Stimulated activated CD4-positive, alpha-beta T cell treated with anti-CD3 and anti-CD28 coated beads, Interleukin-1b, Interleukin-23, amount 100 ng/mL, for 24 hours (primary cell): ENCODE results near the gene DAB2IP.

Source experiments
- DNase-seq, 4 experiments: peaks; one replicate each; pipeline ENCODE4 v3.0.0-alpha.2; 2020; ENCODE audit warnings: low read depth in 4 of 4, low spot score in 1 of 4

The DAB2IP gene

DNA sequence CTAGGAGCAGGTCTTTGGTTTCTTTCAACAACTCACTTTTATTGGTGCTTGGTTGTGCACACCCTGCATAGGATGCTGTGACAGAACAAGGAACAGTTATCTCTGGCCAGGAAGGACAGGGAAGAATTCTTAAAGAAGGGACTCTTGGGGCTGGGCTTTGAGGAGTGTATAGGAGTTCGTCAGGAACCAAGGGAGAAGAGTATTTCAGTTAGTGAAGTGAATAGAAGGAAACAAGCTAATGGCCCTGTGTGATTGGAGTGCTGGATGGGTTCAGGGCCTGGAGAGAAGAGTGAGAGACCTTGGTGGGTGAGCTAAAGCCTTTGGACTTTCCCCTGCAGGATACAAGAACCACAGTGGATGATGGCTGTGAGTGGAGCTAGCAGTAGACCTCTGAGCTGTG is 32.2 kb downstream of the DAB2IP start:
- no peak for DNase-seq

DNA sequence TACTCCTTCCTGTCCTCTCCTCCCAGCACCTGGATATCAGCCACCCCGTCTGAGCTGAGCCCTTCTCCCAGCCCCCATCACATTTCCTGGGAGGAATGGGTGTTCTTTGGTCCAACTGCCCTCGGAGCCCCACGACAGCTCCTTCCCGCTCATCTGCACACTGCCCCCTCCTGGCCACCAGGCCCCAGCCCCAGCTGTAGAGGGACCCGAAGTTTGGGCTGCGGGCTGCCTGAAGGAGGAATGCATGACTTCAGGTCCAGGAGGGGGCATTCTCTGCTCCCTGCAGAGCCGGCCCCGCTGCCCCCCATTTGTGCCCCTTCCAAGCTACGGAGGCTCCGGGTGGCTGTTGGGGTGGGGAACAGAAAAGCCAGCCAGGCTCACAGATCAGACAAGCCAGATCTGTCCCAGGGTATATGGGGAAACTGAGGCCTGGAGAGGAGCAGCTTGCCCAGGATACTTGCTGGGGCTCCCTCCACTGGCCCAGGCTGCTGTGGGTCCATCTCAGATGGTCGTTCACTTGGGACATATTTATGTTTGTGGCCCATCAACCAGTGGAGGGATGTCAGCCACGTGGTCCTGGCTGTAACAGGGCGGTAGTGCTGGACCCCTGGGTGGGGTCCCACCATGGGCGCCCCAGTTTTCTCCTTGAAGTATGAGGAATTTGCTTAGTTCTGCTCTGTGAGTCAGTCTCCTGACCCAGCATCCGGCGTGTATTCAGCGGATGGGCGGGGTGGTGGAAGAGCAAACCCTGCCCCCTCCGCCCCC is 33.1 kb downstream of the DAB2IP start:
- no peak for DNase-seq

DNA sequence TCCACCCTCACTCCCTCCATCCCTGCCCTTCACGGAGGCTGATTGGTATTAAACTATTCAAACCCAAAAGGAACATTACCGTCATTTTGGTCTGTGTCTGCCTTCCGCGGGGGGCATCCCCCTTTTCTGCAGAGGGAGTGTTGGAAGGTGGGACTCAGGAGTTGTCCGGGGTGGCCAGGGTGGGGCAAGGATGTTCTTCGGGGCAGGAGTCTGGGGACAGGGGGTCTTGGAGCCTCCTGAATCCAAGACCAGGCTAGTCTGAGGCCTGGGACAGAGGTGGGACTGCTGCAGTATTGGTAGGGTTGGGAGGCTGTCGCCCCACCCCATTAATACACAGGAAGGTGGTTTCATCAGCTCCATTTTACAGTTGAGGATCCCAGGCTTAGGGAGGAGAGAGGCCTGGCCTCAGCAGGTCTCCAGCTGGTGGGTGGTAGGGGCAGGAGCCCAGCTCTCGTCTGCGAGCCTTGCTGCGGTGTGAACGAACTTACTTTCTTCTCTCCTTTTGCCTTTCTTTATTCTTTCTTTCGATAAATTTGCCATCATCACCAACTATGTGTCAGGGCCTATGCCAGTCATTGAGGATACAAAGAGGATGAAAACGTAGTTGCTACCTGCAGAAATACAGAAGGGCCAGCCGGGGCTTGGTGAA is 33.8 kb downstream of the DAB2IP start:
- no peak for DNase-seq

DNA sequence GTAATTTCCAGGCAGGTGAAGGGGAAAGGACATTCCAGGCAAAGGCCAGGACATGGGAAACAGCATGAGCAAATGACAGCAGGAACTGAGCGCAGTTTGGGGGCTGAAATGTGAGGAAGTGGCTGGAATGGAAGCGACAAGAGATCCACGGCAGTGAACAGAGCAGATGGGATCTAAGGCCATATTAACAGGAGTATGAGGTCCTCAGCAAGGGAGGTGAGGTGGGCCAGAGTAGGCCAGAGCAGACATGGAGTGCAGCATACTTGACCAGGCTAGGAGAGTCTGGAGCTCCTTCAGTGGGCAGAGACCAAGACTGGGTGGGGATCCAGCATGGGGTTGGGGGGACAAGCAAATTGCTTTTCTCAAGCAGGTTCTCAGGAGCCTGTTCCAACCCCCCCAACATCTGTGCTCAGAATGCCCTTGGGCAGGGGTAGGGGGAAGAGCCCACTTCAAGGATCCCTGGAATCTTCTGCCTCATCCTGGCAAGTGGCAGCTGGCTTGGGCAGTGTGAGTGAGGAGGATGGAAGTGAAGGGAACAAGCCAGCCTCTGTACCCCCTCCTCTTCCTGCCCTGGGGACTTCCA is 34.5 kb downstream of the DAB2IP start:
- DNase-seq = no peak

DNA sequence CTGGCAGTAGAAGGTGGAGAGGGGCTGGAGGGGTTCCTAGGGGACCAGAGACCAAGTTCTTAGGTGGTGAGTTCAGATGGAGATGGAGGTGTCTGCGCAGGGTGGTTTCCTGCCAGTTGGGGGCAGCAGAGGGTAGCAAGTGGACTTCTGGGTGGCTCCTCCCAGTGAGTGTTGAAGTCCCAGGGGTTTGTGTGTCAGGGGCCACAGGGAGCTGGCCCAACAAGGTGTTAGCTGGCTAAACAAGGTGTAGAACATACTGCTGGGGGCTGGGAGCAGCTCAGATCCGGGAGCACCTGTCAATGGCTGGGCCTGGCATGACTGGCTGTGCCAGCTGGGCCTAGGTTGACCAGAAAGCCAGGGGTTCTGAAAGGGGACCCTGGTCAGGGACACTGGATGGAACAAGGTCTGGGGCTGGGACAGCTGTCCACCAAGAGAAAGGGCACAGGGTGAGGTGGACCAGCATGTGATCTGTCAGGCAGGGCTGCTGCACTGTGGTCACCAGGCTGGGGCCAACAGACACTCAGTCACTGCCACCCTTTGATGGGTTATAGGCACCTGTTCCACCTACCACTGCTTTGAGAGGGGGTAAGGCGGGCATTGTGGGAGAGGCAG is 35.6 kb downstream of the DAB2IP start:
- DNase-seq = peak in 3 of 4 experiments; percentile 21 to 46 (median 35)

DNA sequence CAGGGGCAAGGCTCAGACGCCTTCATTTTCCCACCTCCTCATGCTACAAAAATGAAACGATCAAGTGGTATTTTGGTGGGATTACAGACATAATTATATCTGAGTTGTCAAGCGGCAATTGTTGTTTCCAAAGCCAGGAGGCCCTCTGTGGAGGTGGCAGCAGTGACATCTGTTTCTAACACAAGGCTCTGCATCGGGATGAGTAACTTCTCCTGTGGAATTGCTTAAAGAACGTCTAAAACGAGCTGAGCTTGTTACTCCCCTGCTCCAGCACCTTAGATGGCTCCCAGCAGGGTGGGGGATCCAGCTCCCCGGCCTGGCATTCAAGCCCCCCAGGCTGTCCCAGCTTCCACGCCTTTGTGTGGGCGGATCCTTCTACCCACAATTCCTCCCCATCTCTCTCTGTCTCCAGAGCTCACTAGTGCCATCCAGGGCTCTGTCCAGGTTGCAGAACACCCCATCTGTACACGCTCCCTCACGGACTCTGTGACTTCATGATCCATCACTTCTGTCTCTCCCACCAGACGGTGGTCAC is 36.8 kb downstream of the DAB2IP start:
- DNase-seq = no peak

DNA sequence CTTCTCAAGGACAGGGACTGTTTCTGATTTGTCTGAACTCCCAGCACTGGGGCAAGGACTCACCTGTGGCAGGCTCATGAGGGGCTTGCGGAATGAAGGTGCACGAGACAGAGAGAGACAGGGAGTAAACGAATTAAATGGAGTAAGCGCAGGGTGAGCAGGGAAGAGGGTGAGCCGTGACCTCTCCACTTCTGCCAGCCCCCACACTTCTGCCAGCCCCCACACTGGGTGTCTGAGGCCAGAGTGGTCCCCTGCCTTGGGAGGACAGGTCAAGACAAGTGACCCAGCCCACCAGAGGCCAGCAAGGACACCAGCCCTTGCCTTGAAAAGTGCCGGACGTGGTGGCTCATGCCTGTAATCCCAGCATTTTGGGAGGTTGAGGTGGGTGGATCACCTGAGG is 37.2 kb downstream of the DAB2IP start:
- no peak for DNase-seq

DNA sequence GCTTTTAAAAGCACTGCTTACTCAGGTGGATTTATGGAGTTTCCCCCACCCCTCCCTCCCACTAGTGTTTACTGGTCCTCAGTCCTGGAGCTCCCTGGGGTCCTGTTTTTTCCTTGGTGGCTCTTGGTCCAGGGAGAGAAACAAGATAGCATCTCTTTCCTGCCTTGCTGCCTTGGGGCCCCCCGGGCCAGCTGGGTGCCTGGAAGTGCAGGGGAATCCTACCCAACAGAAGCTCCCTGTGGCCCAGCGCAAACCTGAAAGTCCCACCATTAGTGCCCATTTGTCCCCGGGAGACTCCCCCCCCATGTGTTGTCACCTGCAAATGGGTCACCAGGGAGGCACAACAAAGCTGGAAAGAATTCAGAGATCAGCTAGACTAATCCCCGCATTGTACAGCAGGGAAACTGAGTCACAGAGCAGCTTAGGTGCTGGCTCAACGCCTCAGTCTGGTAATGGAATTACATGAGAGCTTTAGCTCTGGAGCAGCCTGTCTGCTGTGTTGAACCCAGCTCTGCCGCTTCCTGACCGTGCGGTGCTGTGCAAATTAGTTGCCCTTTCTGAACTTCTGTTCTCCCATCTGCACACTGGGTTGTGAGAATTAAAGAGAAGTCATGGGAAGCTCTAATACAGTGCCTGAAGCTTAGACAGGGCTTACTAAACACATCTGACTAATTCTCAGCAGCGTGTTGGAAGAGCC is 38.2 kb downstream of the DAB2IP start:
- no peak for DNase-seq

DNA sequence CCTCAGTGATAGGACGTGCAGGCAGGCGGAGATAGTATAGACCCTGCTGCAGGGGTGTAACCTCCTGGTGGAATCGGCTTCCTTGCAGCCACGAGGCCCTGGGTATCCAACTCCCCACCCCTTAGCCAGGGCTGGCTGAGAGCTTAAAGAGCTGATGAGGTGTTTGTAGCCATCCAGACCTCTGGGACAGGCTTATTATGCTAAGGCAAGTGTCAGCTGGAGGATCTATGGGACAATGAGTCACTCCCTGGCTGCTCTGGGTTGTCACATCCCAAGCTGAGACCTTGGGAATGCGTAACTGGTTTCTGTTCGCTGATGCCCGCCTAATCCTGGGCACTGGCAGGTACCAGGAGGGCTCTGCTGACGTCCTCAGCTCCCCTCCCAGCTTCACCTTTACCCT is 38.9 kb downstream of the DAB2IP start:
- no peak for DNase-seq

DNA sequence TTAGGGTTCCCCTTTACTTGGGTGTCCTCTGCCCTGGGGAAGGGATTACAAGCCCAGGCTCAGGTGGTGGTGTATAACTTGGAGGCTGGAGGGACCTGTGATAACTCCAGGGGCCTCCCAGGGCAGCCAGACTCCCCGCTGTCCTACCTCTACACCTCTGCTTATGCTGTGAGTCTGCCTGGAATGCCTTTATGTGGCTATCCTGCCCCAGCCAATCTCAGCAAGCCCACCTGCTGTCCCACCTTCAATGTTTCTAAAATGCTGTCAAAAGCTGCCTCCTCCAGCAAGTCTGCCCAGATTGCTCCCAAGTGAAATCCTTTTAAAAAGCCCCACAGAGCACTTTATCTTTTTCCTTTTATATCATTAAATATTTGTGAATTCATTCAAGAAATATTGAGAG is 39.3 kb downstream of the DAB2IP start:
- DNase-seq = no peak

DNA sequence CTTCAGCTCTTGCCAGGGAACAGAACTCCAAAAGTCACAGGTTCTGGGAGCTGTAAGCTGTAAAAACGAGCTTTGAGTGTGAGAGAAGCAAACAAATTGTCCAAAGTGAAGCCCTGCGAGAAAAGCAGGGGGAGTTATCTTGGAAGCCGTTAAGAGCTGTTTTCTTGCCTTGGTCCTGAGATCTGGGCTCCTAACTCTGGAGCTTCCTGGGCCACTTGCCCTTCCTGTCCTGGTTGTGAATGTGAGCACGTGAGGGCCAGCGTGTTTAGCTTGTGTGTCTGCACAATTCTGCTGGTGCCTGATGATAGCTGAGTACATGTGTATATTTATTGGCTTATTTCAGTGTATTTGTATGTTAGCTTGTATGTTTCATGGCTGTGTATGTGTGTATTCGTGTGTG is 40.5 kb downstream of the DAB2IP start:
- DNase-seq = no peak

DNA sequence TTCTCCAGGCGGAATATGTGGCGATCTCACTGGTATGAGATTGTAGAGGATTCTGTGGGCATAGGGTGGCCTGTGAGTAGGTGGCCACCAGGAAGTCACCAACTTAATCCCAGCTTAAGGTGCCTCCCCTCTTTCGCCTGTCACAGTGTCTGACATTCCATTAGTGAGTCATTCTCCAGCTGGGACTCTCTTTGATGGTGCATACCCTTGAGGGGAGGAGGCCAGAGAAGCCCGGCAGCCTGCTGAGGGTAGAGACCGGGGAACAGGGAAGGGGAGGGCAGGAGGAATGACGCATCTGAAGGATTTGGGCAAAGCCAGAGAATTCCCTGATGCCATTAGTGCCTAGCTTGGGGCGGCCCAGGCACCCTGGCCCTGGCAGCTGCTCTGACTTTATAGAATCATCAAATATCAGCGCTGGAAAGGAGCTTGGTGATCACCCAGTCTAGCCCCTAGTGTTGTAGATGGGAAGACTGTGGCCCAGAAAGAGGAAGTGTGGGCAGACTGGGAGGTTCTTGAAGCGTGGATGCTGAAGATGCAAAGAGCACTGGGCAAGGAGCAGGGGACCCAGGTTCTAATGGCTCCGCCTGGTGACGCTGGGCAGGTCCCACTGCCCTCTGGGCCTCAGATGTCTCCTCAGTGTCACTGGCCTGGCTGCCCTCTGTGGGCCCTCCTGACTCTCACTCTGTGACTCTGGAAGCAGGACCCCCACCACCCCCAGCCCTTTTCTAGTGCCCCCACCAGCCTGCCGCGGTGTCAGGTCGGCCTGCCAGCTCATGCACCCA is 41.4 kb downstream of the DAB2IP start:
- no peak for DNase-seq

DNA sequence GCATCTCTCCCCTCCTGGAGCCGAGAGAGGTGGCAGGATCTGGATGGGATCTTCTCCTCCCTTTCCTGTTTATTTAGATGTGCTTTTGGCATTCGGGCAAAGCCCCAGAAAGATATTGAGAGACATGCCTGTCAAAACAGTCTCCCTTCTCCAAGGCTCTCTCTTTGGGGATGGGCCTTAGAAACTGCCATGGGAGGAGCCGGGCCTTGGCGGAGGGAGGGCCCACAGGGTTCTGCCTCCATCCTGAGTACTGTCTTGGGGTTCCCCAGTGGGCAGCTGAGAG is 41.9 kb downstream of the DAB2IP start:
- no peak for DNase-seq

DNA sequence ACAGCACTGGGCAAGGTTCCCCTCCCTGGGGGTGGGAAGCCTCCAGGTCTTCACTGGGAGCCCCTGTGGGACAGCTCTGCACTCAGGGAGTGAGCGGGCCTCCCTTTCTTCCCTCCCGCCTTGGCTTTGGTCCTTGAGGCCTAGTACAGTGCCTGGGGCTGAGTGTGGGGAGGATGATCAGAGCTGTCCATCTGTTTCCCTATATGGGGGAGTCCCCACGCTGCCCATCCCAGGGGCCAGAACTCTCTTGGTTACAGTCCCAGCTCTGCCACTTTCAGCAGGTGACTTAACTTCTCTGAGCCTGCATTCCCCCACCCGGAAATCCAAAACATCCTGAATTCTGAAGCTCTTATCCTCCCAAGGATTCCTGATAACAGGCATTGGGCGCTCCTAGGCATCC is 42.6 kb downstream of the DAB2IP start:
- no peak for DNase-seq

DNA sequence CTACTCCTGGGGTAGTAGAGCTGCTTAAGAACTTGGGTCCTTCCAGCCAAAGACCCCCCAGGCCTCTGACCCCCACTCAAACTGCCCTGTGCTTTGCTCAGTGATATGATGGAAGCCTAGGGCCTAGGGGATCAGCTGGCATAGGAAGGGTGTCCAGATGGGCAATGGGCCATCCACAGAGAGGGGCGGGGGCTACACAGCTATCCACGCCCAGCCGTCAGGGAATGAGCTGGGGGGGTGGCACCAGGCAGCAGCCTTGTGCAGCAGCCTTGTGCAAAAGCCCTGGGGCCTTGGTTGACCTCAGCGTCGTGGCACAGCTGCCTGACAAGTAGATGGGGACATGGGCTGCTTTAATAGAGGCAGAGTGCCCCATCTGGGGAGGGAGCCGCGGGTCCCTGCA is 43.2 kb downstream of the DAB2IP start:
- DNase-seq = no peak

DNA sequence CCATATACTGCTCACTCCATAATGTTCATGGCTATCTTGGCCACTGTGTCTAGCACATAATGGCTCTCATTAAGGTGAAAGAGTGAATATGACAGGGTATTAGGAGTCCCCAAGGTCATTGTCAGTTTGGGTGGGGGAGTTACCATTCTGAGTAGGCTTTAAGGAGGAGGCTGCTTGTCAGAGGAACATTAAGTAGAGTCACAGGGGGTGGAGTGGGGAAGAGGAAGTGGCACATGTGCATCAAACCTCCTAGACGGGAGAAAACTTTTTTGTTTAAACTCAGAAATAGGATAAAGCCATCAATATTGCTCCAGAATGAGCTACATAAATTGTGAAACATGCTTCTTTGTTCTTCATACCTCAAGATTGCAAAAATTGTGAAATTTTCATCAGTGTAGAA is 45.5 kb downstream of the DAB2IP start:
- no peak for DNase-seq

DNA sequence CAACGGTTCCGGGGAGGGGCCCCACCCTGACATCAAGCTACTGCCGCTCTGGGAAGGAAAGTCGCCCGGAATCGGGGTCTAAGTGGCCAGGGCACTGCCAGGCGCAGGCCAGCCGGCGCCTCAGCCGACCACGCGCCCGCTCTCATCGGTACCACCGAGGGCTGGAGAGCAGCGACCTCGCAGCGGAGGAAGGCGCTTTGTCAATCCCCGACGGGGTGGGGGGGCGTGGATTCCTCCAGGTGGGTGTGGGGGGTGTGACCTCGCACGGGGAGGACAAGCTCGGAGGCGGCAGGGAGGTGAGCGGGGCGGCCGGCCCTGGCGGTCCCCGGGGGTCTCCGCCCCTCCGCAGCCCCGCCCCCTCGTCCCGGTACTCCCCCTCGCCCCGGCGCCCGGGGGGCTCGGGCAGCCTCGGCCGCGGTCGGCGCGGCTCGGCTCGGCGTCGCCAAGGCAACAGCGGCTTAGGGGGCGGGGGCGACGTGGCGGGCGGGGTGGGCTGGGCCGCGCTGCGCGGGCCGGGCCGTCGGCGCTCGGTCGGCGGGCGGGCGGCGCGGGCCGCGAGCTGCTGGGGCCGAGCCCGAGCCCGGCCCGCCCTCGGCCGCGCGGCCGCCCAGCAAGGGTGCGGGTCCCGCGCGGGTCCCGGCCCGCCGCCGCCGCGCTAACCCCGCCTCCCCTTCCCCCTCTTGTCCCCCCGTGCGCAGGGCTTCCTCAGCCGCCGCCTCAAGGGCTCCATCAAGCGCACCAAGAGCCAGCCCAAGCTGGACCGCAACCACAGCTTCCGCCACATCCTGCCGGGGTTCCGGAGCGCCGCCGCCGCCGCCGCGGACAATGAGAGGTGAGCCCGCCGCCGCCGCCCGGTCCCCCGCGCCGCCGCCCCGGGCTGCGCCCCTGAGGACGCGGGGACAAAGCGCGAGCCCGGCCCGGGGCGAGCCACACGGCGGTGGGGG is 47.5 kb downstream of the DAB2IP start:
- DNase-seq = peak in 2 of 4 experiments; percentile 17 to 41

DNA sequence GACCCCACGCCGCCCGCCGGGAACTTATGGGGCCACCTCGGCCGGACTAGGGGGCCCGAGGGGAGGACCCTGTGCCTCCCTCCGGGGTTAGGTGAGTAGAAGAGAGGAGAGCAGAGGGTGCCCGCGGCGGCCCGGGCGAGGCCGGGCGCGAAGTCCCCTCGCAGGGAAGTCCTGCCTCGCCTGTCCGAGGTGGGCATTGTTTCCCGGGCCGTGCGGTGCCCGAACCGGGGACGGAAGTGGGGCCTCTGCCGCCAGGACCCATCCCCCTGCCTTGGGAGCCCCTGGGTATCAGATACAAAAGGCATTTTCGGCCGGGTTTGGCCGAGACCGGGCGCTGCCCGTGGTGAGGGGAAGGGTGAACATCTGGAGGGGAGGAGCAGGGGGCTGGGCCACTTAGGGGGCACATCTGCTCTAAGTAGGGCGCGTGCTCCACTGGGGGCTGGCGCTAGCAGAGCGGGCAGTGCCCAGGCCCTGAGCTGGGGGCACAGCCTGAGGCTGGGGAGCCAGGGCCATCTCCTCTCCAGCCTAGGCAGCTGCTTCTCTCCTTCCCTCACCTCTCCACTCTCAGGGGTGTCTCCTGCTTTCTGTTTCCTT is 48.2 kb downstream of the DAB2IP start:
- no peak for DNase-seq

DNA sequence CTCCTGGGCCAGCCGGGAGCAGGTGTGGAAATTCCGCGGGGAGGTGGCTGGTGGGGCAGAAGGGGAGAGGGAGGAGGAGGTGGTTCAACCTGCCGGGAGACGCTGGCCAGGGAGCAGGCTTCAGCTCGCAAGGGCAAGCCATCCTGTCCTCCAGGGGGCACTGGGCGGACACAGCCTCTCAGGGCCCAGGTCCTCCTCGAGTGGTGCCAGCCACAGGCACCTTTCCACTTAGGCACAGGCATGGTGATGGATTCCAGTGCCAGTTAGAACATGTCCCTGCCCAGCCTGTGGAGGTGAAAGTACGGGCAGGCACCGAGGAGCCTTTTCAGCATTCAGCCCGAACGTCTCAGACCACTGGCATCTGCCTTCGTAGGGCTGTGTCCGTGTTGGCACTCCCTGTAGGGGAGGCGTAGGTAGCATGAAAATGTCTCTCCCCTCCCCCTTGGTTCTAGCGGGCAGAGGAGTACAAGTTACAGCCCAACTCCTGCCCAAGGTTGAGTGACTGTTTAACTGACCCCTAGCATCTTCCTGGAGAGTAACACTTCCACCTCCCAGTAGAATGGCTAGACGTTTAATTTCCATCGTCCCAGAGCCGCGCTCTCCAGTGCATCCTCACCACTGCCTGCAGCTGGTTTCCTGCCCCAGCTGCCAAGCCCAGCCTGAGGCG is 48.9 kb downstream of the DAB2IP start:
- no peak for DNase-seq
